ENCODE data around the gene ACBD3. TPM values are rescaled to one million over a fixed set of nuclear protein-coding genes. Genes with fewer than 3 reads are reported as not detected.

ACBD3 gene

GRCh38 chr1:226097866-226098625 lies 88.5 kb downstream of the ACBD3 start:
- H4K8ac ChIP-seq (ENCODE audit: low read length), result no peak overlapping the region
- H3K18ac ChIP-seq (ENCODE audit: low read depth in 1 of 2, low read length in 2 of 2), result peak overlapping the region in 1 of 2 experiments; percentile 21
- WGBS, result 70% methylated on average over 5 of the region's 5 CpGs
- peaks cover 13 to 15% of the 10 kb centered on the region in 2 experiments for H3K27me3 ChIP-seq (ENCODE audit: control insufficient read depth in 1 of 2, insufficient read depth in 1 of 2, low read length in 2 of 2)
- no peak overlapping the region for H3K4me2 ChIP-seq (ENCODE audit: low read length, poor library complexity, severe bottlenecking)
- no peak overlapping the region for H2BK12ac ChIP-seq (ENCODE audit: low read length in 2 of 2)
- no peak overlapping the region for H3K27ac ChIP-seq (ENCODE audit: low read length, poor library complexity, severe bottlenecking)
- H4K91ac ChIP-seq (ENCODE audit: low read length), result no peak overlapping the region
- H2BK120ac ChIP-seq (ENCODE audit: low read depth, low read length), result no peak overlapping the region
- H3K4ac ChIP-seq (ENCODE audit: low read depth in 1 of 2, low read length in 2 of 2), result no peak overlapping the region
- H3K23ac ChIP-seq (ENCODE audit: low read length in 2 of 2), result no peak overlapping the region
- no peak overlapping the region for H2BK15ac ChIP-seq (ENCODE audit: low read depth, poor library complexity, severe bottlenecking)
- no peaks in the 10 kb centered on the region for H3K36me3 ChIP-seq (ENCODE audit: control insufficient read depth in 1 of 2, insufficient read depth in 2 of 2, low read depth in 1 of 2, low read length in 2 of 2)
- no peak for DNase-seq
- H3K14ac ChIP-seq (ENCODE audit: low read length in 2 of 2), result no peak overlapping the region
- H2AK5ac ChIP-seq (ENCODE audit: low read length, severe bottlenecking), result no peak overlapping the region
- H3K9me3 ChIP-seq (ENCODE audit: control insufficient read depth, low read length), result no peaks in the 10 kb centered on the region
- peaks cover 6% of the 10 kb centered on the region for H3K4me1 ChIP-seq (ENCODE audit: control insufficient read depth, insufficient read depth, low read depth, low read length)
- no peak overlapping the region for H3K9ac ChIP-seq (ENCODE audit: low read length)
- H2BK5ac ChIP-seq (ENCODE audit: low read depth, low read length, poor library complexity, severe bottlenecking), result no peak overlapping the region
- H3K4me3 ChIP-seq (ENCODE audit: insufficient read depth in 1 of 2, low read depth in 1 of 2, low read length in 2 of 2), result no peak overlapping the region
- H2AFZ ChIP-seq (ENCODE audit: low read depth, low read length), result no peak overlapping the region
- H3K79me1 ChIP-seq (replicated peaks; ENCODE audit: low read length, poor library complexity, severe bottlenecking), result no peaks in the 10 kb centered on the region

- no peak overlapping the region for H3K4ac ChIP-seq (ENCODE audit: low read depth in 1 of 2, low read length in 2 of 2)
- DNase-seq, result no peak
- H3K9ac ChIP-seq (ENCODE audit: low read length), result no peak overlapping the region
- no peaks in the 10 kb centered on the region for H3K36me3 ChIP-seq (ENCODE audit: control insufficient read depth in 1 of 2, insufficient read depth in 2 of 2, low read depth in 1 of 2, low read length in 2 of 2)
- H2BK15ac ChIP-seq (ENCODE audit: low read depth, poor library complexity, severe bottlenecking), result no peak overlapping the region
- no peak overlapping the region for H3K14ac ChIP-seq (ENCODE audit: low read length in 2 of 2)
- H4K91ac ChIP-seq (ENCODE audit: low read length), result no peak overlapping the region
- H2BK12ac ChIP-seq (ENCODE audit: low read length in 2 of 2), result no peak overlapping the region
- no peak overlapping the region for H2AK5ac ChIP-seq (ENCODE audit: low read length, severe bottlenecking)
- no peak overlapping the region for H2BK5ac ChIP-seq (ENCODE audit: low read depth, low read length, poor library complexity, severe bottlenecking)
- H3K27me3 ChIP-seq (ENCODE audit: control insufficient read depth in 1 of 2, insufficient read depth in 1 of 2, low read length in 2 of 2), result peaks cover 13 to 15% of the 10 kb centered on the region in 2 experiments
- H3K27ac ChIP-seq (ENCODE audit: low read length, poor library complexity, severe bottlenecking), result no peak overlapping the region
- H3K18ac ChIP-seq (ENCODE audit: low read depth in 1 of 2, low read length in 2 of 2), result no peak overlapping the region
- H2BK120ac ChIP-seq (ENCODE audit: low read depth, low read length), result no peak overlapping the region
- H2AFZ ChIP-seq (ENCODE audit: low read depth, low read length), result no peak overlapping the region
- H3K79me1 ChIP-seq (replicated peaks; ENCODE audit: low read length, poor library complexity, severe bottlenecking), result no peaks in the 10 kb centered on the region
- H3K23ac ChIP-seq (ENCODE audit: low read length in 2 of 2), result no peak overlapping the region
- no peak overlapping the region for H4K8ac ChIP-seq (ENCODE audit: low read length)
- WGBS, result 71% methylated on average over 2 of the region's 2 CpGs
- no peak overlapping the region for H3K4me3 ChIP-seq (ENCODE audit: insufficient read depth in 1 of 2, low read depth in 1 of 2, low read length in 2 of 2)
- peaks cover 3% of the 10 kb centered on the region for H3K4me1 ChIP-seq (ENCODE audit: control insufficient read depth, insufficient read depth, low read depth, low read length)
- H3K4me2 ChIP-seq (ENCODE audit: low read length, poor library complexity, severe bottlenecking), result no peak overlapping the region
- no peaks in the 10 kb centered on the region for H3K9me3 ChIP-seq (ENCODE audit: control insufficient read depth, low read length)
Measured at GRCh38 chr1:226095286-226095685, 91.3 kb downstream of the ACBD3 start.

Small RNA genes within 50 kb of the gene (small RNA-seq; reads per million reads assigned to genes)
- not detected for gene AL512343.1 (ENCODE audit: low read depth)

All from mesenchymal stem cell (in vitro differentiated cells and primary cell).